Esophagus squamous epithelium (tissue), 4 donors: ENCODE measurements around the gene C22orf23.

ENCODE experiments used
- POLR2A ChIP-seq, 4 donors: fragments of 450-650 bp; IDR thresholded peaks; one replicate each; pipeline ENCODE4 v1.6.1; 2017; ENCODE audit warnings: antibody characterized with exemption in 4 of 4, mild to moderate bottlenecking in 4 of 4, moderate library complexity in 3 of 4
- TF ChIP-seq, protein P1 (sequence below), 6 experiments: fragments of 450-650 bp in 4 of 6; fragments of 200-600 bp in 2 of 6; sonication (generic) in 2 of 6; IDR thresholded peaks; one replicate each; pipeline ENCODE4 v1.5.1; 2016 to 2019; ENCODE audit warnings: antibody characterized with exemption in 6 of 6, mild to moderate bottlenecking in 4 of 6, moderate library complexity in 4 of 6

DNA sequence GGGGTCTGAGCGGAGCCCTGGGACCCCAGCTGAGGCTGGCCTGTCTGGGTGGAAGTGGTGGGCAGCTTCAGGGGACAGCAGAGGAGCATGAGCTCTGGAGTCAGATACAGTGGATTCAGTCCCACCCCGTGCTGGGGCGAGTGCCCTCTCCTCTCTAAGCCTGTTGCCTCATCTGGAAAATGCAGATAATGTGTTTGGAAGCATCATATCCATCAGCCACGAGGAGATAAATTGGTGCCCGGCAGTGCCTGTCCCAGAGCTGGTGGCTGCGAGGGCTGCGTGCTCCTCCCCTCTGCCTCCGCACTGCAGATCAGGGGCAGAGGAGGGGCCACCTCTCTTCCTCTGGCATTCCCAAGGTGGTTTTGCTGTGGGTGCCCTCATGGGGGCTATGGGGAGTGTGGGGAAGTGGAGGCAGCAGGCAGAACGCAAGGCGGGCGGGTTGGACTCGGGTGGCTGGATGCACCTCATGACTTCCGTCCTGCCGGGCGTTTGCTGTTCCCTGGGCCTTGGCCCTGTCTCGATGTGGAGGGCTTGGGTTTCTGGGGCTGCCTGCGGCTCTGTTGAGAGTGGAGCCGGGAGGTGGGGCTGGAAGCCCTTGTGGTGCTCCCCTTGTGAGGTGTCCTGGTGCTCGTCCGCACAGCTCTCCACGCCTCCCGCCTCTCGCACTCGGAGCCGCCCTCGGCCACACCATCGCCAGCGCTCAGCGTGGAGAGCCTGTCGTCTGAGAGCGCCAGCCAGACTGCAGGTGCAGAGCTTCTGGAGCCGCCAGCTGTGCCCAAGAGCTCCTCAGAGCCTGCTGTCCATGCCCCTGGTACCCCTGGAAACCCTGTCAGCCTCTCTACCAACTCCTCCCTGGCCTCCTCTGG is 26.4 kb downstream of the C22orf23 start:
- TF ChIP-seq, protein P1, sequence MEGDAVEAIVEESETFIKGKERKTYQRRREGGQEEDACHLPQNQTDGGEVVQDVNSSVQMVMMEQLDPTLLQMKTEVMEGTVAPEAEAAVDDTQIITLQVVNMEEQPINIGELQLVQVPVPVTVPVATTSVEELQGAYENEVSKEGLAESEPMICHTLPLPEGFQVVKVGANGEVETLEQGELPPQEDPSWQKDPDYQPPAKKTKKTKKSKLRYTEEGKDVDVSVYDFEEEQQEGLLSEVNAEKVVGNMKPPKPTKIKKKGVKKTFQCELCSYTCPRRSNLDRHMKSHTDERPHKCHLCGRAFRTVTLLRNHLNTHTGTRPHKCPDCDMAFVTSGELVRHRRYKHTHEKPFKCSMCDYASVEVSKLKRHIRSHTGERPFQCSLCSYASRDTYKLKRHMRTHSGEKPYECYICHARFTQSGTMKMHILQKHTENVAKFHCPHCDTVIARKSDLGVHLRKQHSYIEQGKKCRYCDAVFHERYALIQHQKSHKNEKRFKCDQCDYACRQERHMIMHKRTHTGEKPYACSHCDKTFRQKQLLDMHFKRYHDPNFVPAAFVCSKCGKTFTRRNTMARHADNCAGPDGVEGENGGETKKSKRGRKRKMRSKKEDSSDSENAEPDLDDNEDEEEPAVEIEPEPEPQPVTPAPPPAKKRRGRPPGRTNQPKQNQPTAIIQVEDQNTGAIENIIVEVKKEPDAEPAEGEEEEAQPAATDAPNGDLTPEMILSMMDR (IDR thresholded peaks at IDR 0.05) = no peak
- no peak for TF ChIP-seq POLR2A (IDR thresholded peaks at IDR 0.05)
